ENCODE measurements around the gene KCNJ6. TPM values are rescaled to one million over a fixed set of nuclear protein-coding genes. Genes with fewer than 3 reads are reported as not detected.

KCNJ6 gene
- total and polyA plus RNA-seq, 2 experiments from 2014 or later: not detected

- no peaks in the 10 kb centered on the region for H3K4me1 ChIP-seq (ENCODE audit: low read depth)
- no peaks in the 10 kb centered on the region for H3K36me3 ChIP-seq
- no peaks in the 10 kb centered on the region for H3K27me3 ChIP-seq
- no peaks in the 10 kb centered on the region for H3K9me3 ChIP-seq (ENCODE audit: low read depth)
- no peak overlapping the region for H3K27ac ChIP-seq
- TF ChIP-seq CTCF (IDR thresholded peaks at IDR 0.05; ENCODE audit: low read depth, low read length): no peak
- no peak overlapping the region for H3K4me3 ChIP-seq
- no peak for DNase-seq (ENCODE audit: low read depth in 1 of 2, low spot score in 1 of 2)
Measured at GRCh38 chr21:37606549-37606948, 309.7 kb downstream of the KCNJ6 start.

- H3K27me3 ChIP-seq: no peaks in the 10 kb centered on the region
- H3K9me3 ChIP-seq (ENCODE audit: low read depth): no peaks in the 10 kb centered on the region
- H3K27ac ChIP-seq: no peak overlapping the region
- no peak overlapping the region for H3K4me3 ChIP-seq
- no peaks in the 10 kb centered on the region for H3K4me1 ChIP-seq (ENCODE audit: low read depth)
- H3K36me3 ChIP-seq: no peaks in the 10 kb centered on the region
- DNase-seq (ENCODE audit: low read depth in 1 of 2, low spot score in 1 of 2): no peak
- TF ChIP-seq CTCF (IDR thresholded peaks at IDR 0.05; ENCODE audit: low read depth, low read length): no peak
Measured at GRCh38 chr21:37605006-37605405, 311.3 kb downstream of the KCNJ6 start.

- no peaks in the 10 kb centered on the region for H3K27me3 ChIP-seq
- no peak overlapping the region for H3K27ac ChIP-seq
- no peak for DNase-seq (ENCODE audit: low read depth in 1 of 2, low spot score in 1 of 2)
- no peak overlapping the region for H3K4me3 ChIP-seq
- no peaks in the 10 kb centered on the region for H3K9me3 ChIP-seq (ENCODE audit: low read depth)
- H3K4me1 ChIP-seq (ENCODE audit: low read depth): no peaks in the 10 kb centered on the region
- H3K36me3 ChIP-seq: no peaks in the 10 kb centered on the region
- no peak for TF ChIP-seq CTCF (IDR thresholded peaks at IDR 0.05; ENCODE audit: low read depth, low read length)
Measured at GRCh38 chr21:37603129-37603528, 313.1 kb downstream of the KCNJ6 start.

- no peak for DNase-seq (ENCODE audit: low read depth in 1 of 2, low spot score in 1 of 2)
- TF ChIP-seq CTCF (IDR thresholded peaks at IDR 0.05; ENCODE audit: low read depth, low read length): no peak
- Histone ChIP-seq H3K4me1 (ENCODE audit: low read depth) (no peaks in the 10 kb centered on the region), H3K4me3 (no peak overlapping the region), H3K27ac (no peak overlapping the region), H3K36me3 (no peaks in the 10 kb centered on the region), H3K27me3 (no peaks in the 10 kb centered on the region), H3K9me3 (ENCODE audit: low read depth) (no peaks in the 10 kb centered on the region)
Measured at GRCh38 chr21:37601915-37602314, 314.3 kb downstream of the KCNJ6 start.

- TF ChIP-seq CTCF (IDR thresholded peaks at IDR 0.05; ENCODE audit: low read depth, low read length): no peak
- H3K27me3 ChIP-seq: no peaks in the 10 kb centered on the region
- H3K4me1 ChIP-seq (ENCODE audit: low read depth): no peaks in the 10 kb centered on the region
- H3K4me3 ChIP-seq: no peak overlapping the region
- no peaks in the 10 kb centered on the region for H3K36me3 ChIP-seq
- no peak overlapping the region for H3K27ac ChIP-seq
- no peak for DNase-seq (ENCODE audit: low read depth in 1 of 2, low spot score in 1 of 2)
- no peaks in the 10 kb centered on the region for H3K9me3 ChIP-seq (ENCODE audit: low read depth)
Measured at GRCh38 chr21:37601027-37601426, 315.2 kb downstream of the KCNJ6 start.

- no peak overlapping the region for H3K27ac ChIP-seq
- no peak for DNase-seq (ENCODE audit: low read depth in 1 of 2, low spot score in 1 of 2)
- H3K4me3 ChIP-seq: no peak overlapping the region
- H3K27me3 ChIP-seq: no peaks in the 10 kb centered on the region
- no peaks in the 10 kb centered on the region for H3K9me3 ChIP-seq (ENCODE audit: low read depth)
- no peak for TF ChIP-seq CTCF (IDR thresholded peaks at IDR 0.05; ENCODE audit: low read depth, low read length)
- H3K36me3 ChIP-seq: no peaks in the 10 kb centered on the region
- H3K4me1 ChIP-seq (ENCODE audit: low read depth): peaks cover 22% of the 10 kb centered on the region
Measured at GRCh38 chr21:37595944-37596343, 320.3 kb downstream of the KCNJ6 start.
